GM18505 (cell line): ENCODE data around the gene HNRNPM.
"Not testable (repeated sequence)": the region's sequence is repeated elsewhere in the genome, so short reads cannot be mapped to it uniquely, and the experiment has no call there.

Experiments
- ATAC-seq: cut with Tn5 transposase; IDR thresholded peaks from one replicate; pipeline ENCODE4 v1.9.1; 2021; ENCODE audit not compliant: unreplicated experiment
- POLR2A ChIP-seq: IDR thresholded peaks from 4 replicates; pipeline ENCODE4 v1.6.1; 2011; ENCODE audit warnings: borderline replicate concordance; ENCODE audit not compliant: insufficient read depth, insufficient read length; ENCODE audit errors: extremely low read depth

HNRNPM gene

GRCh38 chr19:8512115-8512967 lies 67.6 kb downstream of the HNRNPM start:
- no peak for TF ChIP-seq POLR2A
- no peak for ATAC-seq

- TF ChIP-seq POLR2A: no peak
- no peak for ATAC-seq
Observed at GRCh38 chr19:8513036-8513686, 68.4 kb downstream of the HNRNPM start.

GRCh38 chr19:8513687-8514504 lies 69.1 kb downstream of the HNRNPM start, which contains the start of gene ZNF414:
ZNF414 (minus strand) TSS chr19:8514167; CDS start chr19:8514046, 121 bp downstream.
- ATAC-seq: peak; percentile 80
- TF ChIP-seq POLR2A: peak; percentile 92

- ATAC-seq: not testable (repeated sequence)
Observed at GRCh38 chr19:8514505-8515009, 69.8 kb downstream of the HNRNPM start.

- no peak for TF ChIP-seq POLR2A
- no peak for ATAC-seq
Observed at GRCh38 chr19:8515317-8515716, 70.5 kb downstream of the HNRNPM start.

GRCh38 chr19:8517551-8518442 lies 73.0 kb downstream of the HNRNPM start:
- no peak for ATAC-seq
- no peak for TF ChIP-seq POLR2A

- no peak for TF ChIP-seq POLR2A
- ATAC-seq: no peak
Observed at GRCh38 chr19:8518536-8518935, 73.8 kb downstream of the HNRNPM start.

- no peak for ATAC-seq
- TF ChIP-seq POLR2A: no peak
Observed at GRCh38 chr19:8519388-8519787, 74.6 kb downstream of the HNRNPM start.

- no peak for ATAC-seq
- no peak for TF ChIP-seq POLR2A
Observed at GRCh38 chr19:8525401-8525684, 80.6 kb downstream of the HNRNPM start.

GRCh38 chr19:8526345-8527091 lies 81.7 kb downstream of the HNRNPM start:
- no peak for TF ChIP-seq POLR2A
- no peak for ATAC-seq

GRCh38 chr19:8528500-8528899 lies 83.7 kb downstream of the HNRNPM start:
- TF ChIP-seq POLR2A: no peak
- no peak for ATAC-seq
